Measurements from ENCODE around the gene ITIH4. TPM values are rescaled to one million over a fixed set of nuclear protein-coding genes. Genes with fewer than 3 reads are reported as not detected.

Gene ITIH4
- total RNA-seq, 1 experiment from 2014 or later: not detected

GRCh38 chr3:52839892-52840545, 9.5 kb upstream of the ITIH4 start:
- no peak overlapping the region for H3K4me3 ChIP-seq
- no peaks in the 10 kb centered on the region for H3K36me3 ChIP-seq
- no peak for DNase-seq
- H3K9me3 ChIP-seq: no peaks in the 10 kb centered on the region
- H3K27me3 ChIP-seq: no peaks in the 10 kb centered on the region

DNA sequence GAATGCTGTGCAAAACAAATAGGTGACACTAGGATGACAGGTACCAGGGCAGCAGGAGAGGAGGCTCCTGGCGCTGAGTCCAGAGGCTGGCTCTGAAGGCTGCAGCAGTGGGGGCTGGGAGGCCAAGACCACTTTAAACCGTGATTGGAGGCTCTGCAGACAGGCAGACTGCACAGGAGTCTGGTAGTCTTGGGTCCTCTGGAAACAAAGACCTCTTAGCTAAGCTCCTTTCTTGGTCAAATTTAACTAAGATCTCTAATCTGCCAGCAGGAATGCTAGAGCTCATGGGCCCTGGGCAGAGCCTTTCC, 8.8 kb upstream of the ITIH4 start:
- no peaks in the 10 kb centered on the region for H3K9me3 ChIP-seq
- H3K4me3 ChIP-seq: no peak overlapping the region
- H3K36me3 ChIP-seq: no peaks in the 10 kb centered on the region
- no peak for DNase-seq
- no peaks in the 10 kb centered on the region for H3K27me3 ChIP-seq

GRCh38 chr3:52838561-52839267, 8.2 kb upstream of the ITIH4 start:
- DNase-seq: no peak
- H3K9me3 ChIP-seq: no peaks in the 10 kb centered on the region
- no peak overlapping the region for H3K4me3 ChIP-seq
- H3K27me3 ChIP-seq: no peaks in the 10 kb centered on the region
- H3K36me3 ChIP-seq: no peaks in the 10 kb centered on the region

DNA sequence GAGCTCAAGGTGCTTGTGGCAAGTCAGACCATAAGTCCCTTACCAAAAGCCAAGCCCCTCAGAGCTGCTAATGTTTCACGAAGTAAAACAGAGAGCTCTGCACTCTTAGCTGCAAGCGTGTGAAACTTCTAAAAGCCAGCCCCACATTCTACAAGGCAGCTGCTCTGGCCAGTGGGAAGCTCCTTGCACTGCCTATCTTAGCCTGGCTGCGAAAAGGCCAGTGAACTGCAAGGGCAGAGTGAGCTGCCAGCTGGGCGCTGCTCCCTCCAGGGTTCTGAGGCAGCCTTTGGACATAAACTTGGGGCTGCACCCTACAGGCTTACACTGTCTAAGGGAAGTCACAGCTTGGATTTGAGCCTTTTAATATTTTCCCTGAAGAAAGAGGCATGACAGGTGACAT, 6.5 kb upstream of the ITIH4 start:
- H3K27me3 ChIP-seq: no peaks in the 10 kb centered on the region
- H3K36me3 ChIP-seq: no peaks in the 10 kb centered on the region
- no peak overlapping the region for H3K4me3 ChIP-seq
- no peaks in the 10 kb centered on the region for H3K9me3 ChIP-seq
- DNase-seq: no peak

DNA sequence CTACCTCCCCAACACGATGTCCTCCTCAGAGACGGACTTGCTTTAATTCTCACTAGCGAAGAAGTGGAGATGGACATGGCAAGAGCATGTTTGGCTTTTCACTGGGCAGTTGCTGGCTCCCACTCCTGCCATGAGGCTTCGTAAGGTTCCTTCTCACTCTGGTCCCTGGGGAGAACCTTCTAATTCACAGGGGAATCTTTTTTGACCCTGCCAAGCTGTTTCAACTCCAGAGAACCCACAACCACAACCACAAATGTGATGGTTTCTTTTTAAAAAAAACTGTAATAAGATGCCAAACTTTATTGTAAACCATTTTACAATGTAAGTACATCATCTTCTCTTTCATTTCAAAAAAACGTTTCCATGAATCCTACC, 6.0 kb upstream of the ITIH4 start:
- DNase-seq: no peak

DNA sequence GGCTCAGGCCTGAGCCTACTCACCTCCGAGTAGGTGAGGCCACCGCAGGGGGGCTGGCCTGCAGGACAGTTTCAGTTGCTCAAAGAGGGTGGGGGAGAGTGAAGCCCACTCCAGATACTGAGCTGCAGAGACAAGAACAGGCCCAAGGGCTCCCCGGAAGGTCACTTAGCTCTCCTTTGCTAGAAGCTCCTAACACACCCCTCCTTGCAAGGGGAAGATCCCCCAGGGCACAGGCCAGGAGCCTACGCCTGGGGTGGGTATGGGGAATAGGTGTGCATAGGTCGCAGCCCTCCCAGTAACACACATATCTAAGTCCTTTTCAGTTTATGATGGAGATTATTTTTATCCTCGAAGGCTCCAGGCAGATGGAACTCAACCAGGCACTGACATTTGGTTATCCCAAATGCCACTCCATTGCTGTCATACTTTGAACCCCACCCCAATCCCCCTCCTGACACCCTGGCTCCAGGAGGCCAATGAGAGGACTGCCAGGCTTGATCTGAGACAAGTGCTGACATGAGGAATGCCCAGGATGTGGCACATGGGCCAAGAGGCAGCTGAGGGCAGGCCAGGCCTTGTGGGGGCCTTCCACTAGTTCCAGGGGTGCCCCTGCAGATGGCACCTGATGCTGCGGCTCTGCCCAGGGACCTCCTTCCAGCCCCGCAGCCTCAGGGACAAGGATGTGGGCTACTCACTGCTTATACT, 5.4 kb upstream of the ITIH4 start:
- Histone ChIP-seq H3K36me3 (no peaks in the 10 kb centered on the region), H3K27me3 (no peaks in the 10 kb centered on the region), H3K4me3 (no peak overlapping the region), H3K9me3 (no peaks in the 10 kb centered on the region)
- no peak for DNase-seq

More for the DNA sequence above, 6.0 kb upstream of the ITIH4 start:
- no peak overlapping the region for H3K4me3 ChIP-seq
- no peaks in the 10 kb centered on the region for H3K27me3 ChIP-seq
- no peaks in the 10 kb centered on the region for H3K9me3 ChIP-seq
- no peaks in the 10 kb centered on the region for H3K36me3 ChIP-seq

GRCh38 chr3:52834871-52835501, 4.5 kb upstream of the ITIH4 start, which contains the start of gene MUSTN1:
Gene MUSTN1 (minus strand): TSS chr3:52835019. CDS start chr3:52834948, 71 bp downstream.
- DNase-seq: no peak
- H3K4me3 ChIP-seq: no peak within 1 kb of the TSS
- H3K27me3 ChIP-seq: no peaks in the 10 kb centered on the region
- H3K36me3 ChIP-seq: no peaks in the 10 kb centered on the region
- no peaks in the 10 kb centered on the region for H3K9me3 ChIP-seq

GRCh38 chr3:52833202-52833601, 2.7 kb upstream of the ITIH4 start:
- DNase-seq: no peak
- Histone ChIP-seq H3K9me3 (no peaks in the 10 kb centered on the region), H3K27me3 (no peaks in the 10 kb centered on the region), H3K36me3 (no peaks in the 10 kb centered on the region), H3K4me3 (no peak overlapping the region)

DNA sequence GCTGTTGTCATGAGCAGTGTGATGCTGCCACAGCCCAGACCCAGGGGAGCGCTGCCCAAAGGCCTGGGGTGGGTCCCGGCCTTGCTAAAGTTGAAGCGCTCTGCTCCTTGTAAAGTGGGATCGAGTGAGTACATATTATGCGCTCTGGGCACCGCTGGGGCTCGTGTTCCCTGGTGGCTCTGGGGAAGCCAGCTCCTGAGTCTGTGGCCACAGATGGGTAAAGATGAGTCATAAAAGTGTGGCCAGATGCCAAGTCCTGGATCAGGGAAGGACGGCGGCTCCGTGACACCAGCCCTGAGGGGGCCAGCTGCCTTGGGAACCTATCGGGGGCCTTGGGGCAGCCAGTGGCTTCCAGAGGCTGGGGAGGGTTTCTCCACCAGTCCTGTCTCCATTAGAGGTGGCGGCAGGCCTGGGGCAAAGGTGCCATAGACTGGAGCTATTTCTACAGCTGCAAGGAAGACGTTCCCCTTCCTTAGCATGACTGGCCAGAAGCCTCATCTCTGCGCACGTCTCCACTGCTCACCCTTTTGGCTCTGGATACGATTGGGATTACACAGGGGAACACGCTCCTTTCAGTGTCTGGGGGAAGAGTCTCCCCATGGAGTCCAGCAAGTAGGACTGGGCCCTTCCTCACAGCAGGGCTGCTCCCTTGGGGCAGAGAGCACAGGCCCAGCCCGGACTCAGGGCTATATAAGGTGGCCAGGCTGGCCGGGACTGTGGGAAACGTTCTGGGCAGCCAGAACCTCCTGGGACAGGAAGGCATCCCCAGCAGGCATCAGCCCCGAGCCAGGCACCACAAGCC, 1.2 kb upstream of the ITIH4 start:
- H3K27me3 ChIP-seq: no peaks in the 10 kb centered on the region
- DNase-seq: peak; percentile 47

GRCh38 chr3:52829906-52830463, 487 bp downstream of the ITIH4 start:
- Histone ChIP-seq H3K9me3 (no peaks in the 10 kb centered on the region), H3K4me3 (no peak overlapping the region), H3K36me3 (no peaks in the 10 kb centered on the region), H3K27me3 (no peaks in the 10 kb centered on the region)
- DNase-seq: no peak

More for the DNA sequence above, 1.2 kb upstream of the ITIH4 start:
- Histone ChIP-seq H3K9me3 (no peaks in the 10 kb centered on the region), H3K36me3 (no peaks in the 10 kb centered on the region), H3K4me3 (no peak overlapping the region)

GRCh38 chr3:52829482-52829881, 990 bp downstream of the ITIH4 start:
- no peaks in the 10 kb centered on the region for H3K36me3 ChIP-seq
- DNase-seq: no peak
- no peaks in the 10 kb centered on the region for H3K27me3 ChIP-seq
- H3K4me3 ChIP-seq: no peak overlapping the region
- no peaks in the 10 kb centered on the region for H3K9me3 ChIP-seq

- no peaks in the 10 kb centered on the region for H3K9me3 ChIP-seq
- H3K36me3 ChIP-seq: no peaks in the 10 kb centered on the region
- no peak overlapping the region for H3K4me3 ChIP-seq
- no peaks in the 10 kb centered on the region for H3K27me3 ChIP-seq
- no peak for DNase-seq
Observed at GRCh38 chr3:52827866-52828376, 2.6 kb downstream of the ITIH4 start.

DNA sequence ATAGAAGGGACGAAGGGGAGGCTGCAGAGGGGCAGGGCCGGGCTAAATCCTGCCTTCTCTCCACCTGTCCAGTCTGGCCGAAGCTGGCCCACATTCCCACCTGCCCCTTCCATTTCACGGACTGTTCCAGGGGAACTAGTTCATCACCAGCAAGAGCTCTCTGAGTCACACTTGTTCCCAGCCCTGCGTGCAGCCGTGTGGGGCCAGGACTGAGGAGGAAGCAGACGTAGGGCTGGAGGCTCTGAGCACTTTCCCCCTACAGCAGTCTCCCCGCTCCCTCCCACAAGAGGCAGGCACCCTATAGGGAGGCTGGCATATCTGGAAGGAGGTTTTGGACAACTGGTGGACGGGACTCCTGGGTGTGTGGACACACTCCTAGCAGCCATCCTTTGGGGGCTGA, 3.0 kb downstream of the ITIH4 start:
- Histone ChIP-seq H3K9me3 (no peaks in the 10 kb centered on the region), H3K4me3 (no peak overlapping the region), H3K27me3 (no peaks in the 10 kb centered on the region), H3K36me3 (no peaks in the 10 kb centered on the region)
- no peak for DNase-seq

GRCh38 chr3:52824037-52824436, 6.4 kb downstream of the ITIH4 start:
- Histone ChIP-seq H3K27me3 (no peaks in the 10 kb centered on the region), H3K4me3 (no peak overlapping the region), H3K36me3 (no peaks in the 10 kb centered on the region), H3K9me3 (no peaks in the 10 kb centered on the region)
- DNase-seq: no peak

DNA sequence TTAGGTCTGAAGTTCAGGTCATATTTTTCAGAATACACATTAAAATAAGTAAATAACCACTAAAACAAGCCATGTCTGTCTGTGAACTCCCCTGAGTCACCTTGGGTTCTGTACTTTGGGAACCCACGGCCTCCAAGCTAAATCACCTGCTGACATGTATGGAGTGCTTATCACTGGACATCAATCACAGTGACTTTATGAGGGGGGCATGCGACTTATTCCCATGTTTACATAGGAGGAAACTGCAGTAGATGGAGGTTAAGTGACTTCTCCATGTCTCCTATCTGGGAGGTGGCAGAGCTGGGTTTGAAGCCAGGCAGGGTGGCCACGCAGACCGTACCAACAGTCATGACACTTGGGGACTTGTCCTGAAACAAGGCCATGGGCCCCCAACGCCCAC, 8.1 kb downstream of the ITIH4 start:
- no peaks in the 10 kb centered on the region for H3K27me3 ChIP-seq
- no peak for DNase-seq
- no peak overlapping the region for H3K4me3 ChIP-seq
- H3K9me3 ChIP-seq: no peaks in the 10 kb centered on the region
- no peaks in the 10 kb centered on the region for H3K36me3 ChIP-seq

DNA sequence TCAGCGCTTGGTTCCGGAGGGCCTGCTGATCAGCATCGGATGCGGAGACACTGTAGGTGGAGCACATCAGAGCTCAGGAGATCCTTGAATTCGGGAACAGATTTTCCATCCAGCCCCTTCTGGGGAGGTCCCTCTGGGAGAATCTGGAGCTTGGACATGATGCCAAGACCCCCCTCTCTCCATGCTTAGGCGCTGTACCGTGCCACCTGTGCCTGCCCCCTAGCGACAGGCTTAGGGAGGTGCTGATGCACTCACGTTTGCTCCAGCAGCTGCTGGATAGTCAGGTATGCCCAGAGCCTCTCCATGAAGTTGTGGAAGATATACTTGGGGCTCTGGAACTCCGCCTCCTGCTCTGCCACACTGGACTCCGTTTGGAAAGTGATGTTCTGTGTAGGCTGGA, 9.7 kb downstream of the ITIH4 start:
- no peak for DNase-seq

More for the DNA sequence above, 9.7 kb downstream of the ITIH4 start:
- no peaks in the 10 kb centered on the region for H3K9me3 ChIP-seq
- H3K36me3 ChIP-seq: no peaks in the 10 kb centered on the region
- no peaks in the 10 kb centered on the region for H3K27me3 ChIP-seq
- no peak overlapping the region for H3K4me3 ChIP-seq
